Measurements from ENCODE around the gene QDPR.
"Not testable (repeated sequence)": the region's sequence is repeated elsewhere in the genome, so short reads cannot be mapped to it uniquely, and the experiment has no call there.

QDPR gene

DNA sequence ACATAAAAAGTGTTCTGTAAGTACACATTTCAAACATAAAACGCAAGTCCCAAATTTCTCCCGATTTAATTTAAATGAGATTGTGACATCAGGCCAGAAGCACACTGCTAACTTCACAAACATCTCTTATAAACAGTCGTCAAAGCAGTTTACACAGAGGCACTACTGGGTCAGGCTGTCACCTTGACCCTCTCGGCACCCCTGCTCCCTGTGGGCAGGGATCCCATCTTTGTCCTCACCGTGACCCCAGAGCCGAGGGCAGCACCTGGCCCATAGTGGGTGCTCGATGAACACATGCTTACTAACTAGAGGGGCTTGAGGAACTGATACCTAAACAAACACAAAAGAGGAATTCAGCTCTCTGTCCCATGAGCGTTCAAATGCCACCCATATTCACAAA lies 22.2 kb downstream of the QDPR start:
- no peak for DNase-seq

- DNase-seq: no peak
These were observed 22.8 kb downstream of the QDPR start for GRCh38 chr4:17489123-17489522.

- DNase-seq: no peak
These were observed 29.2 kb downstream of the QDPR start for GRCh38 chr4:17482716-17483115.

DNA sequence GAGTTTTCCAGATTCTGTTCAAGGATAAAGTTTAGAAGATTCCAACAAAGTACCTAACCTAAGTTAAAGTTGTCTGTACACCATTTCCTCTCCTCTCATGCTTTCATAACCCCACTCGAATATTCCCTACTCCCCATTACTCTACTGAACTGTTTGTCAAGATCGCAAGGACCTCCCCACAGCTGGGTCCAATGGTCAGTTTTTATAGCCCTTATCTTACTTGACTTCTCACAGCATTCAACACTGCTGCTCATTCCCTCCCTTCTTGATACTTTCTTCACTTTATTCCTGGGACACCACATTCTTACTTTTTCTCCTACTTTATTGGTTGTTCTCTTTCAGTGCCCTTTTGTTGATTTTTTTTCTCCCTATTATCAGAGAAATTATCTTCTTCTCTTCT lies 30.9 kb downstream of the QDPR start:
- no peak for DNase-seq

DNA sequence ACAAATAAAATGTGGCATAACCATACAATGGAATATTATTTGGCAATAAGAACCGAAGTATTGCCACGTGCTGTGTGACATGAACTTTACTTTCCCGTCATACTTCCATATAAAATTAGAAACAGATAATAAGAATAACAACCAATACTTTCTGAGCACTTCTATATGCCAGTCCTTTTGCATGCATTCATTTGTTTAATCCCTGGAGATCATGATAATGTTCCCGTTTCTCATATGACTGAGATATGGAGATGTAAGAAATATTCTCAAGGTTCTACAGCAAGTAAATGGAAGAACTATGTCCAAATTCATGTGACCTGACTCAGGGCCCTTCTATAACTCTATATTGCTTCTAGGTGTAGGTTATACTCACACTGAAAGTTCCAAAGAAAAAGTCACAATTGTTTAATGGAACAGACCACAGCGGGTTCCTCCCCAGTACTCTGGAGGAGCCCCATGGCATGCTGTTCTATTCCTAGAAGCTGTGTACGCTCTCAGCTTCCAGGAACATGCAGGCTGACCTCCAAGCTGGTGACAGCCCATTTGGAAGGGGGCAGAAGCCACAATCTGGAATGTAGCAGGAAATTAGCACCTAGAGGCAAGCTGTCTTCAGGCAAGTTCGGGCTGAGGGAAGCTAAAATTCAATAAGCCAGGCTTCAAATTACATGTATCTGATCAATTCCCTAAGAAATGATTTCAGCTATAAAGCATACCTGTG lies 31.5 kb downstream of the QDPR start:
- DNase-seq: no peak

- no peak for DNase-seq
These were observed 34.0 kb downstream of the QDPR start for GRCh38 chr4:17477774-17478472.

- no peak for DNase-seq
These were observed 35.0 kb downstream of the QDPR start for GRCh38 chr4:17476853-17477252.

- no peak for DNase-seq
These were observed 36.4 kb downstream of the QDPR start for GRCh38 chr4:17475481-17475880.

GRCh38 chr4:17469931-17470674 lies 41.8 kb downstream of the QDPR start:
- DNase-seq: no peak

DNA sequence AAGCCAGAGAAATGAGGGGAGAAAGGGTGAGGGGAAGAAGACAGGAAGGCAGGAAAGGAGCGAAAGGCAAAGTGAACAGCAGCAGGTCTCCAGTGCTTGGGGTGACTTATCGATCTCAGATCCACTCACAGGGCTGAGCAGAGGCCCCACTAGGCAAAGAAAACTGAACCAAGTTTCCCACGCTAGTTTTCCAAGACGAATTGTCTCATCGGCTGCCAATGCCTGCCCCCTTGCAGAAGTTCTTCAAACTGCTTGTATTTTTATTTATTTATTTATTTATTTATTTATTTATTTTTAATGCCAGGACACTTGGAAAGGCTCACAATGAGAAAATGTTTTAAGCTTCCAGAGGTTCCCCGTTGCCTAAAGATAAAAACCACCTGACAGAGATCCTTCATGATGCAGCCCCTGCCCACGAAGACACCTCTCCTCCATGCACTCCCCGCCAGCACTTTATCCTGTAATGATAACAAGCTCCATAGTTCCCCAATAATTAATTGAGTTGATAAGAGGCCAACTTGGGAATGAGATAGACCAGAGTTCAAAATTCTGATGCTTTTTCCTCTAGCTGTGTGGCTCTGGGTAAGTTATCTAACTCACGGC lies 43.2 kb downstream of the QDPR start:
- DNase-seq: no peak

- no peak for DNase-seq
These were observed 48.3 kb downstream of the QDPR start for GRCh38 chr4:17463606-17464005.

- no peak for DNase-seq
These were observed 61.6 kb downstream of the QDPR start for GRCh38 chr4:17450269-17450804.

- no peak for DNase-seq
These were observed 63.2 kb downstream of the QDPR start for GRCh38 chr4:17448689-17449088.

DNA sequence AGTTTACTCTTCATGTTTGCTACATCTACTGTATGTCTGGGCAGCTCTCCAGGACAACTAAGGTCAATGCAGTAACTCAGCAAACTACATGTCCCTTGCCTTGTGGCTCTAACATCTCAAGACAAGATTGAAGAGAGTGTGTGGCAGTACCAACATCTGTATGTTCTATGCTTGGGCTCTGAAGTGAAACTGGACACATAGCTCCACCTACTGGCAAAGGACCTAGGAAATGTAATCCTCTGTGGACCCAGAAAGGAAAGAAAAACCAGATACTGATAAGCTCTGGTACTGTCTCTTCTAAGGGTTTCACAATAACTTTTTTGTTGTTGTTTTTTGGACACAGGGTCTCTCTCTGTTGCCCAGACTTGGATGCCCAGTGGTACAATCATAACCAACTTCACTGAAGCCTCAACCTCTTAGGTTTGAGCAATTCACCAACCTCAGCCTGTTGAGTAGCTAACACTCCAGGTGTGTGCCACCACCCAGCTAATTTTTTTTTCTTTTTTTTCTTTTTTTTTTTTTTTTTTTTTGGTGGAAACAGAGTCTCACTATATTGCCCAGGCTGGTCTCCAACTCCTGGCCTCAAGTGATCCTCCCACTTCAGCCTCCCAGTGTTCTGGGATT lies 64.1 kb downstream of the QDPR start:
- peak; percentile 14 to 65 for DNase-seq

- no peak for DNase-seq
These were observed 64.8 kb downstream of the QDPR start for GRCh38 chr4:17447056-17447455.

GRCh38 chr4:17442477-17442876 lies 69.4 kb downstream of the QDPR start:
- DNase-seq: not testable (repeated sequence)

- DNase-seq: no peak
These were observed 74.5 kb downstream of the QDPR start for GRCh38 chr4:17437396-17437795.

DNA sequence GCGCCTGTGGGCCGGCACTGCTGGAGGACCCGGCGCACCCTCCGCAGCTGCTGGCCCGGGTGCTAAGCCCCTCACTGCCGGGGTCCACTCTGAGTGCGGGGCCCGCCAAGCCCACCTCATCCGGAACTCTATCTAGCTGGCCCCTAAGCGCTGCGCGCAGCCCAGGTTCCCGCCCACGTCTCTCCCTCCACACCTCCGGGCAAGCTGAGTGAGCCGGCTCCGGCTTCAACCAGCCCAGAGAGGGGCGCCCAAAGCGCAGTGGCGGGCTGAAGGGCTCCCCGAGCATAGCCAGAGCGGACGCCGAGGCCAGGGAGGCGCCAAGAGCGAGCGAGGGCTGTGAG lies 75.2 kb downstream of the QDPR start:
- no peak for DNase-seq
